Activated CD4-positive, alpha-beta T cell treated with anti-CD3 and anti-CD28 coated beads for 24 hours (primary cell): ENCODE data around the gene SNAP25.

Experiments used
- DNase-seq, 2 donors: peaks; one replicate each; pipeline ENCODE4 v3.0.0-alpha.2; 2020; ENCODE audit warnings: low read depth in 2 of 2

The SNAP25 gene

DNA sequence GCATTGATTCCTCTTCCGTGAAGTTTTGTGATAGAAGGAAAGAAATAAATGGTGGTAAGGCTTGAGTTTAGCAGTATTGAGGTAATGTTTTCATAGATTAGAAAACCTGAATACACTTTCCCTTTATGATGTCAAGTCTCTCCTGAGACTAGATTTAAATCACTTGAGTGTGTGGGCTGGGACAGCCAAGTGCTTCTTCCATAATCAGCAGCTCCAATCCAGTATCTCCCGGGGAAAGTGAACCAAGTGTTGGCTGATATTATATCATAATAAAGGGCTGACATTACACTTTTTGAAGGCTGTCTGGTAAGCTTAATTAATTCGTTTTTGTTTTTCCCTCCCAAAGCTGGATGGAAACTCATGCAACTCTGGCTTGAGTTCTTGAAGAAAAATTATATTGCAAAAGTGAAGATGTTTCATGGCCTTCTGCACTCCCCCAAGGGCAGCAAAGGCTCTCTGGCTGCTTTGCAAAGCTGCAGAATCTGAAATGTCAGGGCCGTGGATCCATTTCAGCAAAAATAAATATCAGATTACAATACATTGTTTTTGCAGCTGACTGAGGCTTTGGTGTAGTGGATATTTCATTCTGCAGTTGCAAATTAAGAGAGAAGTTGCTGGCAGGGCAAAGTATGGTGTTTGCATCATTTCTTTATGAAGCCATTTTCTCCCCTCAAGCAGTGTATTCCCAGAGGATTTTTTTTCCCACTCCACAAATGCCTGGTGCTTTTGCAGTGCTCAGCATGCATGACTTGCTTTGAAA is 114.2 kb downstream of the SNAP25 start:
- no peak for DNase-seq

DNA sequence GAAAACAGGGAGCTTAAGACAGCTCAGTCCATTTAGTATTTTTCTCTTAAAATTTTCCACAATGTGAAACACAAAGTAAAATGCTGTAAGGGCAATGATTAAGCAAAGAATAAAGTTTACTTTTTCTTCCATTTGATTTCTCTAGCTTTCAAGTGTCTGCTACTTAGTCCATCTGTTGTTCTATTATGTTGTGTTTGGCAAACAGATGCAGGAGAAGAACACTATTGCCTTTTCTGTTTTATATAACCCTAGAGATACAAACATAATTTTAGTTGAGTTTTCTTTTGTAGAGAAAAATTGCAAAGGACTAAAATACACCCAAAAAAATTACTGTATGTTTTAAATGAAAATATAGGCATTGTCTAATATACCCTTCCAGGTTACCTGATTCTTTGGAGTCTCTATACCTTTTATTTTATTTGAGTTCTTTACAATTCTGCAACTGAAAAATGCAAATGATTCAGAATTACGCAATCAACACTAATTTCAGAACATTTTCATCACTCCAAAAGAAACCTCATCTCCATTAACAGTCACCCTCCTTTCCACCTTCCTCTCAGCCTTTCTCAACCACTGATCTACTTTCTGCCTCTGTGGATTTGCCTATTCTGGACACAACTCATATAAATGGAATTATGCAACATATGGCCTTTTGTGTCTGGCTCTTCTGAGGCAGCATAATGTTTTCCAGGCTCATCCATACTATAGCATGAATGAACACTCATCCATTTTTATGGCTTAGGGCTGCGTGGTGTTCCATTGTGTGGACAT is 118.5 kb downstream of the SNAP25 start:
- no peak for DNase-seq

DNA sequence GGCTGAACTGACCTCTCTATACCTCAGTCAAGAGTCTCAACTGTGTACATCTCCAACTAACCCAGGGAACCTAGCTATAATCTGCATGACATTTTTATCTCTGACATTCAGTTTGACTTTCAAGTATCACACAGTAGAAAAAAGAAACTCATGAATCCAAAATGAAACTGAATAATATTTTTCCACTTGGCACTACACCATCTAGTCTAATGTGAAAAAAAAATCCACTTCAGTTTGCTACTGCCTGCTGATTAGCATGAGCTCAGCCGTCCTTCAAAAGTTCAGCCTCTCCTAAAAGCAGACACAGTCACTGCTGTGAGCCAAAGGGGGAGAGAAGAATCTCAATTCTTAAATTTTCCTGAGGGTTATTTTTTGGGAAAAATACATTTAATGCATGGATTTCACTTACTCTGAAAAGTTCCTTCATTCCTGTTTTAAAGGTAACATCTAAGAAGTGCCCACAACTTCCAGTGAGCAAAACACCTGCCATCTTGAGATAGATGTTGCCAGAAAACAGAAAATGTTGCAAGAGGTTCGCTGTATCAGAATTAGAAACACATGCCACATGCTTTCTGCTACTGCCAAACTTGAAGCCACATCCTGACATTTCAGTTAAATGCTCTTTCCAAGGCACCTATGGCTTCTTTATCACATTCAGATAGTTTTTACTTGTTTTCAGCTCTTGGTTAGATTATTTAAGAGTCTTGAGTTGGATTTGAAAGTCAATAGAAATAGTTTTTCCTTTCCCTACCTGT is 120.0 kb downstream of the SNAP25 start:
- DNase-seq = no peak

DNA sequence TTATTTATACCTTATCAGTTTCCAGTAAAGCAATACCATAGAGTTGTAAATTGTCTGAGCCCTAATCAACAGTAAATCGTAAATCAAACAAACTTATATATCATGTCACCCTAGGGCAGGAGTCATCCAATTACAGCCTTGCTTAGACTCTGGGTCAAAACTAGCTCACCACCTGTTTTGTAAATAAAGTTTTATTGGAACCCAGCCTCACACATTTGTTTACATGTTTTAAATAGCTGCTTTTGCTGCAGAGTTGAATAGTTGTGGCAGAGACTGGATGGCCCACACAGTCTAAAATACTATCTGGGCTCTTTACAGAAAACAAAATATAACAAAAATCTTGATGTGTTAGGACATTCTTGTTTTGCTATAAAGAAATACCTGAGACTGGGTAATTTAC is 121.0 kb downstream of the SNAP25 start:
- no peak for DNase-seq

DNA sequence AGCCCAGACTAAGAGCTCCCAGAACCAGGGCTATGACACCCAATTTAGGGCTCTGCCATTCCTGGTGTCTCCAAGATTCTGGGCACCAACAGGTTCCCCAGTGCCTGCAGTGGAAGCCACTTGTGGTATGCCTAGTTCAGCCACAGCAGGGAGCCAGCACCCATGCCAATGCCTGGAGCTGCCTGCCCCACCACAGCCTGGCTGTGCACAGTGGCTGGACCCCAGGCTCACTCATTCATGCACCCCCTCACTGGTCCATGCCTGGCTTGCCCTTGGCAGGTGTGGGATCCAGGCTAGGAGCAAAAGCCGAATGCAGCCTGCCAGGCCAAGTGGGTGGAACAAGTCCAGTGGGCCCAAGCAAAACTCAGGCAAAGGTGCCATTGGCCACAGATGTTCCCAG is 123.5 kb downstream of the SNAP25 start:
- DNase-seq = no peak

DNA sequence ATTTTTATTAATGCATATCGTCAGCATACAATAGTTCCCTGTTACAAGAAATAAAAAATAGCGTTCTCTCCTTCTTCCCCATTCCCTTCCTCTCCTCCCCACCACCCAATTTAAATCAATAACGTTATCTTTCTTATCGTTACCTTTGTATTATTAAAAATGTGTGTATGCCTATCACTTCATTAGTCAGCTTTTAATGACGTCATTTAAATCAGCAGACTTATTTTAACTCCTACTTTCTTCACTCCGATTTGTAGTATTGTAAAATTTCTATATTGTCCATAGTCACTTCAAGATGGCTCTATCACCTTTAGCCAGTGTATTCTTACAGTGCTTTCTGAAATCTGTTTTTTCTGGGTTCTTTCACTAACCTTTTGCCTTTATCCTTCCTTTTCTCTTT is 126.3 kb downstream of the SNAP25 start:
- no peak for DNase-seq

DNA sequence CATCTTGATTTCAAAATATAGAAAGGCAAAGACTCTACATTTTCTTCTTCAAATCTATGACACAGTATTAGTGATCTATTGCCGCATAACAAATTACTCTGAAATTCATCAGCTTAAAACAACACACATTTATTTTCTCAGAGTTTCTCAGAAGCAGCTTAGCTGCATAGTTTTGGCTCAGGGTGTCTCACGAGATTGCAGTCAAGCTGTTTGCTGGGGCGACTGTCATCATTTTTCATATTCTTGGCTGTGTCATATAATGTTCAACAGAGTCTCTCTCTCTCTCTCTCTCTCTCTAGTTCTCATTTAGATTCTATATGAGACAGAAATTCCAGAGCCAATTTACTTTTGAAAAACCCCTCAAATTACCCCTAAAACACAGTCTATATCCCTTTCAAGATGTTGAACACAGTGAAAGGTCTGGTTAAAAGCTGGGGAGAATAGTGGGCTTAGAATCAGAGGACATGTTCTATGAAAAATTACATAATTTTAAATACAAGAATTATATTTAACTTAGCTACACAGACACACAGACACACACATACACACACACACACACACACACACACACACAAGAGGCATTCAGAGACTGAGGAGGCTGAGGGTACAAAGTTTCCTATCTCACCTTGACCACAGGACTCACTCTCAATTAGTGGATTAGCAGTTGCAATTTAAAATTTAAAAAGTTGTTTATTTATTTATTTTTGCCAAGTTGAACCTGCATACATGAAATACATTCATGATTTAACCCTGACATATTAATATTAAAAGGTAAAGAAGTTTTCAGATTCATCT is 128.7 kb downstream of the SNAP25 start:
- no peak for DNase-seq

DNA sequence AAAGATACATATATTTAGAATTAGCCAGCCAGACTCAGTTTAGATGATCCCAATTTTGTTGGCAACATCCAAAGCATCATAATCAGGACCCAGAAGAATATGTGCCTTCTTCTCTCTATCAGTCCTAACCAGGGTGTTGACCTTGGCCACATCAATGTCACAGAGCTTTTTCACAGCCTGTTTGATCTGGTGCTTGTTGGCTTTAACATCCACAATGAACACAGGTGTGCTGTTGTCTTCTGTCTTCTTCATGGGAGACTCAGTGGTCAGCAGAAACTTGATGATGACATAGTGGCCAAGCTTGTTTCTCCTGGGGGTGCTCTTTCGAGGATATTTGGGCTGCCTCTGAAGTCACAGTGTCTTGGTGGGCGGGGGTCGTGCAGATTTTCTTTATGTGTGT is 130.5 kb downstream of the SNAP25 start:
- DNase-seq = no peak

DNA sequence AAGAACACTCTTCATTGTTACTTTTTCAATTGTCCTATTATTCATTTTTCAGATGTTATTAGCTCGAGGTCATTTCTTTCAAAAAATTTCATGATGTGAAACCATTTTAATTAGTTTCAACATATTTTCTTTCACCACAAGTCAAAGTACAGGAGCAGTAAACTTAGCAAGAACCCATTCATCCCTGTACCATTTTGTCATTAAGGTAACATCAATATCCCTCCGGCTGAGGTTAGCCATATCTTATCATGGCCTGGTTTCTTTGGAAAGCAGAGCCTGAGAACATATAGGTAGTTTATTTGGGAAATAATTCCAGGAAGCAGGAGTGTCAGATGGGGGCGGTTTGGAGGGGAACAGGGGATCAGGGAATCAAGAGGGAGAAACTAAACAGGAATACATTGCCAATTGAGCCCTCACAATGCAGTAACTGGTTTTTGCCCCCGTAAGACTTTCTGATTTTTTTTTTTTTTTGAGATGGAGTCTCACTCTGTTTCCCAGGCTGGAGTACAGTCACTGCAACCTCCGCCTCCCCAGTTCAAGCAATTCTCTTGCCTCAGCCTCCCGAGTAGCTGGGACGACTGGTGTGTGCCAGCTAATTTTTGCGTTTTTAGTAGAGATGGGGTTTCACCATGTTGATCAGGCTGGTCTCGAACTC is 131.7 kb downstream of the SNAP25 start:
- DNase-seq = no peak

DNA sequence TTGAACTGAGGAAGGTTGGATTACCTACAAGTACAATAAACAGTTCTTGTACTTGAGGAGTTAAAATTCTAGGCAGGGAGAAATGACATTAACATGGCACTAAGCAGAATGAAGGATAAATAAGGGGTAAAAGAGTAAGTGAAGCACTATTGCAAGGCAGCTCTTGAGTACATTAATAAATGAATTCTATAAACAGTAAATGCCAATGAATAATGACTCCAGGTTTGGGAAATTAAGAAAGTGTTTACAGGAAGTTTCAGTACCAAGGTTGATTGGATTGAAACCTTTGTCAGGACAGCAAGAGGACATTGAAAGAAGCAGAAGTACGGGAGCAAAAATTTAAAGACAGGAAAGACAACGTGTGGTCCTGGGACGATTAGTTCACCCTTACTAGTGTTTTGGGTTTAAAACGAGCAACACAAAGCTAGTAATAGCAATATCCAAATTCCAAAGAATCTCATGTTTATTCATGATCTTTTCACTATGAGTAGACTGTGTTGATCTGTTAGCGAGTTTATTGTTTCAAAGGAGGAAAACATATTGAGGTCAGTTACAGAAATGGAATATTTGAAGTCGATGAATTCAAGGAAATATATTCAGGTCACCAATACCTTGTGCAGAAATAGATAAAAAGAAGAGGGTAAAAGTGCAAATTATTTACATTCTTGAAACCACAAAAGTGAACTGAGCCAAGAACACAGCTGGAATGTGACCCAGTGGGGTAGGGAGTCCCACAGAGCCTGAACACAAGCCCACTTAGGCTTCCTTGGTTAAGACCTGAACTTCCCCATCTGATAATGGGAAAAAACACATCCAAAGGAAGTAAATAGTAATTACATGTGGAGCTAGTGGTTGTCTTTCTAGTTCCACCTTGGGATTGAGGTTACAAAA is 134.5 kb downstream of the SNAP25 start:
- no peak for DNase-seq

DNA sequence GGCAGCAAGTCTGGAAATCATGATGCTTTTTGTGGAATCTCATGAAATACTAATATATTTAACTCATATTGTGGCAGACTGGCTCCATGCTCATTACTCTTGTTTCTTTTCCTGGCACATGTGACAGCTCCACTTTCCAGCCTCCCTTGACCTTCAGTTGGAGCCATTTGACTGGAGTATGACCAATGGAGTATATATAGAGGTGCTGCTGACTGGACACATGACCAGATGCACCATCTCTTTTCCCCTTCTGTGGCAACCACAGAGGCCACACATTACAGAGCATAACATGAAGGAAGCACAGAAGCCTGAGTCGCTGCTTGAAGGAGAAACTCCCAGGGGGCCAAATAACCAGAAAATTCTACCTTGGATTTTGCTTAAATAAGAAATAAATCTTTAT is 138.0 kb downstream of the SNAP25 start:
- no peak for DNase-seq
